Subcutaneous adipose tissue (tissue), 4 donors: ENCODE data around the gene CMC1. TPM values are rescaled to one million over a fixed set of nuclear protein-coding genes. Genes with fewer than 3 reads are reported as not detected.

Experiments
- CTCF ChIP-seq: fragments of 450-650 bp; IDR thresholded peaks from one replicate; pipeline ENCODE4 v1.5.1; 2016; ENCODE audit warnings: low read depth, mild to moderate bottlenecking, control low read depth, antibody characterized with exemption, moderate library complexity
- total RNA-seq, 4 donors: library from RNA; depleted of rRNA; stranded (reverse); fragments of >200 nt; gene quantifications; one replicate each; pipeline ENCODE4 v1.1.0, GENCODE V29; 2016

Gene CMC1
- total RNA-seq, 4 donors from 2014 or later, result 10.9 to 17.6 (median 13.8) TPM

DNA sequence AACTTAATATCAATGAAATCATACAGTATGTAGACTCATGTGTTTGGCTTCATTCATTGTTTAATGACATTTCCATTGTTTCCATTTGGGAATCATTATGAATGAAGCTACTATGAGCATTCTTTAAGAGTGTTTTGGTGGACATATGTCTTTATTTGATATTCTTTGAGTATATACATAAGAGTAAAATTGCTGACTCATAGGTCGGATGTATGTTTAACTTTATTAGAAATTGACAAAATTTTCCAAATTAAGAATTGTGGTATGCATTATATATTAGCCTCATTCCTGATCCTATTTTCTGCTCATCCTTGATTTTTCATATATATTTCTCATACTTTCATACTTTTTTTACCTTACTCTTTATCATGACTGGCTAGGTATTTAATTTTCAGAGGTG is 28.7 kb upstream of the CMC1 start:
- TF ChIP-seq CTCF, result no peak

DNA sequence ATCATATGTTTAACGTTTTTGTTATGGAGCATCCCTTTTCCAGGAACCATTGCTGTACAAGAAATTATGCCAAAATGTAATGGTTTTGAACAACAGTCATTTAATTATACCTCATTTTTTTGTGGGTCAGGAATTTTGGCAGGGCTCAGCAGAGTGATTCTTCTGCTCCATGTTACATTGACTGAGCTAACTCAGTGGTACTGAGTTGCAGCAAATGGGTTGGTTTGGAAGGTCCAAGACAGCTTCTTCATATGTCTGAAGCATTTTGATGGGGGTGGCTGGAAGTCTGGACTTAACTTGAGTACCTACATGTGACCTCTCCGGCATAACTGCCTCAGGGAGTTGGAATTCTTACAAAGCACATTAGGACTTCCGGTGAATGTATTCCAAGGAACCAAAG is 26.0 kb upstream of the CMC1 start:
- TF ChIP-seq CTCF, result no peak

- TF ChIP-seq CTCF, result no peak
These were observed 23.1 kb upstream of the CMC1 start for GRCh38 chr3:28218071-28218916.

- no peak for TF ChIP-seq CTCF
These were observed 22.6 kb upstream of the CMC1 start for GRCh38 chr3:28218917-28219198.

DNA sequence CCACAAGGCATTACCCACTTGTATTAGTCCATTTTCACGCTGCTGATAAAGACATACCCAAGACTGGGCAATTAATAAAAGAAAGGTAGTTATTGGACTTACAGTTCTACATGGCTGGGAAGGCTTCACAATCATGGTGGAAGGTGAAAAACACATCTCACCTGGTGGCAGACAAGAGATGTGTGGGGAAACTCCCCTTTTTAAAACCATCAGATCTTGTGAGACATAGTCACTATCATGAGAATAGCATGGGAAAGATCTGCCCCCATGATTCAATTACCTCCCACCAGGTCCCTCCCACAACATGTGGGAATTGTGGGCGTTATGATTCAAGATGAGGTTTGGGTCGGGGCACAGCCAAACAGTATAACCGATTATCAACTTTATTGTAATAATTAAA is 17.0 kb upstream of the CMC1 start:
- TF ChIP-seq CTCF, result no peak

GRCh38 chr3:28226020-28226419 is 15.4 kb upstream of the CMC1 start:
- TF ChIP-seq CTCF, result no peak

DNA sequence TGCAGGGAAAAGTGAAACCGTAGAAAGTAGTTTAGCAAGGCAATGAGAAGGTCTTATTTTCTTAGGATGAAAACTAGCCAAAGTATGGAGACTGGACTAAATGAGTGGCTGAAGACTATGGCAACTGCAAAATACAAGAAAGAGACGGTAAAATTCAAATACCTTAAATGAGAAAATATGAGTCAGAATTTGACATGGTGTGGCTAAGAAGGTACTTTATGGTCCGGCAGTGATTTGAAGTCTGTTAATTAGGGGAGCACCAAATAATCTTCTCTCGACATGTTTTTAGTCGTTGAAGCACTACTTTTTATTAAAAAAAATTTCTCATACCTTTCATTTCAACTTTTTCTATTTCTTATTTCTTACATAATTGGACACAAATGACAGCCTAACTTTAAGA is 12.8 kb upstream of the CMC1 start:
- TF ChIP-seq CTCF, result no peak
